Prostate gland (tissue), 2 donors: Measurements from ENCODE around the gene ST7L. TPM values are rescaled to one million over a fixed set of nuclear protein-coding genes. Genes with fewer than 3 reads are reported as not detected.
"Not testable (repeated sequence)": the region's sequence is repeated elsewhere in the genome, so short reads cannot be mapped to it uniquely, and the experiment has no call there.

Experiments
- DNase-seq: peaks from one replicate; pipeline ENCODE4 v3.0.0-alpha.2; 2019; ENCODE audit warnings: low spot score
- H3K27ac ChIP-seq, 2 donors: fragments of 200-600 bp; sonication (generic); 2 replicates each; pipeline ENCODE4 v1.5.1; 2017 to 2019
- H3K27me3 ChIP-seq: fragments of 200-600 bp; sonication (generic); replicated peaks from 2 replicates; pipeline ENCODE4 v1.5.1; 2019; ENCODE audit not compliant: insufficient read depth
- H3K36me3 ChIP-seq, 2 donors: fragments of 200-600 bp; sonication (generic); 1 replicate in 1 of 2; 2 replicates in 1 of 2; pipeline versions ENCODE4 v1.5.1 to v1.8.1; 2017 to 2019
- H3K4me1 ChIP-seq: fragments of 200-600 bp; sonication (generic); replicated peaks from 2 replicates; pipeline ENCODE4 v1.5.1; 2019
- H3K4me3 ChIP-seq, 2 donors: fragments of 200-600 bp; sonication (generic); 2 replicates each; pipeline ENCODE4 v1.5.1; 2017 to 2019
- H3K9me3 ChIP-seq: fragments of 200-600 bp; sonication (generic); 2 replicates; pipeline ENCODE4 v1.5.1; 2017
- CTCF ChIP-seq, 4 experiments: fragments of 200-600 bp in 2 of 4; fragments of 450-650 bp in 2 of 4; sonication (generic) in 2 of 4; IDR thresholded peaks; 1 replicate in 3 of 4; 2 replicates in 1 of 4; pipeline ENCODE4 v1.5.1; 2016 to 2019; ENCODE audit warnings: antibody characterized with exemption in 4 of 4, mild to moderate bottlenecking in 2 of 4, moderate library complexity in 2 of 4
- POLR2A ChIP-seq: fragments of 450-650 bp; IDR thresholded peaks from one replicate; pipeline ENCODE4 v1.6.1; 2016; ENCODE audit warnings: antibody characterized with exemption, mild to moderate bottlenecking
- POLR2AphosphoS5 ChIP-seq: sonication (generic); formaldehyde crosslinking; IDR thresholded peaks from one replicate; pipeline ENCODE4 v1.6.1; 2017; ENCODE audit warnings: antibody characterized with exemption
- WGBS: methylation state at CpG from one replicate; pipeline ENCODE4 v1.1.5; 2018; 5-methylcytosine and 5-hydroxymethylcytosine counted together
- intact Hi-C: fragments of 100-400 bp; cut with DNase I; formaldehyde crosslinking; loops from one replicate; pipeline ENCODE4 v1.14.2; 2022
- total RNA-seq, 2 donors: library from RNA; depleted of rRNA; stranded (reverse); fragments of >200 nt; gene quantifications; one replicate each; pipeline ENCODE4 v1.1.0, GENCODE V29; 2016

ST7L gene
- total RNA-seq, 2 donors from 2014 or later, result 22.7 to 28.4 TPM

GRCh38 chr1:112493351-112493750 lies 125.6 kb downstream of the ST7L start:
- no peak for DNase-seq
- intact Hi-C loops, result no loop called here
- TF ChIP-seq CTCF (IDR thresholded peaks at IDR 0.05) (no peak), POLR2AphosphoS5 (no peak), POLR2A (no peak)
- no peaks in the 10 kb centered on the region for H3K36me3 ChIP-seq
- no peak overlapping the region for H3K4me3 ChIP-seq
- H3K27me3 ChIP-seq, result no peaks in the 10 kb centered on the region
- H3K9me3 ChIP-seq, result no peaks in the 10 kb centered on the region
- H3K4me1 ChIP-seq, result no peaks in the 10 kb centered on the region
- H3K27ac ChIP-seq, result no peak overlapping the region
- 86% methylated on average over 6 of the region's 6 CpGs for WGBS

DNA sequence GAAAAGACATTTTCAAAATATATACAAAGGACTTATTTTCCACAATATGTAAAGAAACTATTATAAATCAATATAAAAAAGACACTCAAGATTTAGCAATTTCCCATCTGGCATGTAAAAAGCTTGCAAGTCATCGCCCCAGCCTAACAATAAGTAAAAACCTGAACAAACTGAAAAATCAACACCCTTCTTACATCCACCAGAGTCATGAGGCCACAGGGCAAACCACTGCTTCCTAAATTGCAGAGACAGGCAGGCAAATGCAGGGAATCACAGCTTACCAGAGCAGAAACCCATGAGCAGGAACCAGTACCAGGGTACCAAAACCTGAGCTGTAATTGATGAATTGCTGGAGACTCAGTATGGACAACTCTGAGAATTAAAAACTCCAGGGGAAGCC lies 126.9 kb downstream of the ST7L start:
- Histone ChIP-seq H3K9me3 (no peaks in the 10 kb centered on the region), H3K27me3 (no peaks in the 10 kb centered on the region), H3K4me1 (no peaks in the 10 kb centered on the region), H3K4me3 (no peak overlapping the region), H3K27ac (no peak overlapping the region), H3K36me3 (no peaks in the 10 kb centered on the region)
- no peak for DNase-seq
- intact Hi-C loops, result no loop called here
- 79% methylated on average over 1 of the region's 1 CpG for WGBS
- TF ChIP-seq POLR2A, result no peak
- TF ChIP-seq POLR2AphosphoS5, result no peak
- no peak for TF ChIP-seq CTCF (IDR thresholded peaks at IDR 0.05)

DNA sequence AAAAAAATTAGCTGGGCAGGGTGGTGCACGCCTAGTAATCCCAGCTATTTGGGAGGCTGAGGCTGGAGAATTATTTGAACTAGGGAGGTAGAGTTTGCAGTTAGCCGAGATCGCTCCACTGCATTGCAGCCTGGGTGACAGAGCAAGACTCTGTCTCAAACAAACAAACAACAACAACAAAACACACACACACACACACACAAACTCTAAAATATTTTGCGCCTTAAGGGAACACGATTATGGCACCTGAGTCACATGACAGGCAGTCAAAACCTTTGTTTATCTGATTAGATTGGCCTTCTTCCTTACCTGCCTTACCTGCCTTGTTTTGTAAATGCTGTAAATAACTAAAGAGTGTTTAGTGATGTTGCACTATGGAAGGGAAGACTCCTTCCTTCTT lies 130.8 kb downstream of the ST7L start:
- Histone ChIP-seq H3K27me3 (no peaks in the 10 kb centered on the region), H3K27ac (no peak overlapping the region), H3K36me3 (no peaks in the 10 kb centered on the region), H3K9me3 (no peaks in the 10 kb centered on the region), H3K4me1 (no peaks in the 10 kb centered on the region), H3K4me3 (no peak overlapping the region)
- WGBS, result 89% methylated on average over 5 of the region's 5 CpGs
- DNase-seq, result no peak
- TF ChIP-seq POLR2A, result no peak
- no peak for TF ChIP-seq CTCF (IDR thresholded peaks at IDR 0.05)
- no peak for TF ChIP-seq POLR2AphosphoS5
- intact Hi-C loops, result no loop called here

- intact Hi-C loops, H3K27ac ChIP-seq, H3K4me3 ChIP-seq, H3K9me3 ChIP-seq, H3K4me1 ChIP-seq, DNase-seq, H3K27me3 ChIP-seq, H3K36me3 ChIP-seq: not testable (repeated sequence)
- 96% methylated on average over 6 of the region's 6 CpGs for WGBS
Observed at GRCh38 chr1:112487686-112488085, 131.3 kb downstream of the ST7L start.

- intact Hi-C loops, H3K4me3 ChIP-seq, H3K4me1 ChIP-seq, H3K9me3 ChIP-seq, H3K27me3 ChIP-seq, DNase-seq, H3K36me3 ChIP-seq, H3K27ac ChIP-seq: not testable (repeated sequence)
- 93% methylated on average over 1 of the region's 1 CpG for WGBS
Observed at GRCh38 chr1:112486063-112486462, 132.9 kb downstream of the ST7L start.

- Histone ChIP-seq H3K4me3 (no peak overlapping the region), H3K9me3 (no peaks in the 10 kb centered on the region), H3K4me1 (no peaks in the 10 kb centered on the region), H3K36me3 (no peaks in the 10 kb centered on the region), H3K27me3 (no peaks in the 10 kb centered on the region), H3K27ac (no peak overlapping the region)
- TF ChIP-seq POLR2A (no peak), CTCF (IDR thresholded peaks at IDR 0.05) (no peak), POLR2AphosphoS5 (no peak)
- WGBS, result 93% methylated on average over 1 of the region's 1 CpG
- no peak for DNase-seq
- intact Hi-C loops, result no loop called here
Observed at GRCh38 chr1:112478314-112478713, 140.6 kb downstream of the ST7L start.
